Melanocyte of skin (primary cell): ENCODE data around the gene NFATC1. TPM values are rescaled to one million over a fixed set of nuclear protein-coding genes. Genes with fewer than 3 reads are reported as not detected.

Source experiments
- small RNA-seq, 2 donors: library from RNA; depleted of rRNA; stranded (forward); fragments of <200 nt; gene quantifications; one replicate each; pipeline ENCODE3, GENCODE V24; 2012
- total RNA-seq, 2 donors: library from RNA; depleted of rRNA; stranded (reverse); fragments of >200 nt; gene quantifications; 2 replicates each; pipeline ENCODE4 v1.2.3, GENCODE V29; 2012

The NFATC1 gene
- total RNA-seq = 1 to 10 TPM; 1.4 to 4.3 TPM

GRCh38 chr18:79395761-79396404 lies at the start of gene NFATC1:
NFATC1 (plus strand) TSS chr18:79395930; CDS start chr18:79396225, 295 bp downstream.

Small RNAs within 50 kb of the gene (small RNA-seq; reads per million reads assigned to genes)
- gene AC018445.2 = 0 reads per million in 2 donors
